HCT116 (cell line): ENCODE data around the gene FOXP2. TPM values are rescaled to one million over a fixed set of nuclear protein-coding genes. Genes with fewer than 3 reads are reported as not detected.

Experiments used
- ATAC-seq: fragments of 200-7000 bp; cut with Tn5 transposase; 2 replicates; pipeline ENCODE4 v1.9.1; 2020; ENCODE audit warnings: mild to moderate bottlenecking, moderate library complexity
- BruUV-seq: library from RNA; stranded (reverse); fragments of 400-500 nt; replicated peaks from 2 replicates; lab custom pipeline; 2021; lab: Mats Ljungman, UMichigan
- CTCF ChIA-PET: fragments of 300-600 bp; sonication (Branson Sonifier 250); formaldehyde crosslinking; loops from one replicate; lab custom pipeline; 2021; ENCODE audit warnings: antibody characterized with exemption; lab: Charles Lee
- POLR2A ChIA-PET: fragments of 300-600, 350-600 bp; sonication (Branson Sonifier 250); formaldehyde crosslinking; loops from one replicate; lab custom pipeline; 2021; ENCODE audit warnings: antibody characterized with exemption; lab: Charles Lee
- RAD21 ChIA-PET, 2 experiments: fragments of 300-600 bp; sonication (Branson Sonifier 250); formaldehyde crosslinking; loops; one replicate each; lab custom pipeline; 2023; ENCODE audit warnings: low total read pairs in 2 of 2; ENCODE audit not compliant: uncharacterized antibody in 2 of 2, unreplicated experiment in 2 of 2, low non-redundant PET in 1 of 2; lab: Charles Lee
- DNase-seq: peaks from one replicate; pipeline ENCODE4 v3.0.0-alpha.2; 2010; ENCODE audit warnings: low read depth, low spot score
- H2AFZ ChIP-seq: fragments of 200-600 bp; shearing (Covaris generic), sonication (generic); 2 replicates; pipeline ENCODE4 v1.6.1; 2017; ENCODE audit warnings: low read depth, mixed run types, mixed read lengths, antibody characterized with exemption, low read length; ENCODE audit not compliant: poor library complexity, severe bottlenecking
- H3K27ac ChIP-seq: 2 replicates; pipeline ENCODE4 v1.5.1; 2012; ENCODE audit warnings: low read depth, low read length
- H3K27me3 ChIP-seq: fragments of 200-600 bp; sonication (generic); 2 replicates; pipeline ENCODE4 v1.6.1; 2016; ENCODE audit warnings: mixed run types, low read length, mixed read lengths; ENCODE audit not compliant: insufficient read depth
- H3K36me3 ChIP-seq, 2 experiments: fragments of 200-500 bp in 1 of 2; fragments of 200-600 bp in 1 of 2; sonication (Bioruptor generic) in 1 of 2; sonication (generic) in 1 of 2; 2 replicates each; pipeline versions ENCODE4 v1.5.1 to v1.6.1; 2014 to 2016; ENCODE audit warnings: low read length in 2 of 2, inconsistent platforms in 1 of 2, mixed read lengths in 1 of 2, mixed run types in 1 of 2; ENCODE audit not compliant: insufficient read depth in 2 of 2, control insufficient read depth in 1 of 2
- H3K4me1 ChIP-seq, 2 experiments: fragments of 200-600 bp in 1 of 2; sonication (generic) in 1 of 2; 2 replicates each; pipeline versions ENCODE4 v1.5.1 to v1.6.1; 2012 to 2017; ENCODE audit warnings: low read length in 2 of 2, inconsistent platforms in 1 of 2, mild to moderate bottlenecking in 1 of 2, mixed read lengths in 1 of 2, mixed run types in 1 of 2, moderate library complexity in 1 of 2; ENCODE audit not compliant: insufficient read depth in 2 of 2, control insufficient read depth in 1 of 2
- H3K4me2 ChIP-seq: fragments of 200-600 bp; sonication (generic); 2 replicates; pipeline ENCODE4 v1.6.1; 2017; ENCODE audit warnings: mixed run types, low read length, mixed read lengths
- H3K4me3 ChIP-seq, 2 experiments: fragments of 200-600 bp in 1 of 2; sonication (generic) in 1 of 2; replicated peaks in 1 of 2; 2 replicates each; pipeline ENCODE4 v1.5.1; 2011 to 2016; ENCODE audit warnings: low read length in 2 of 2, control low read depth in 1 of 2, low read depth in 1 of 2, mild to moderate bottlenecking in 1 of 2, mixed read lengths in 1 of 2, mixed run types in 1 of 2
- H3K79me2 ChIP-seq: fragments of 200-600 bp; sonication (generic); 2 replicates; pipeline ENCODE4 v1.6.1; 2017; ENCODE audit warnings: mild to moderate bottlenecking, mixed run types, low read length, moderate library complexity, mixed read lengths; ENCODE audit not compliant: insufficient read depth
- H3K9ac ChIP-seq: fragments of 200-600 bp; sonication (generic); 2 replicates; pipeline ENCODE4 v1.6.1; 2016; ENCODE audit warnings: low read length, mixed read lengths
- H3K9me2 ChIP-seq: fragments of 200-600 bp; sonication (generic), shearing (Covaris generic); 2 replicates; pipeline ENCODE4 v1.6.1; 2017; ENCODE audit warnings: mixed run types, mild to moderate bottlenecking, moderate library complexity; ENCODE audit not compliant: insufficient read depth
- H3K9me3 ChIP-seq, 2 experiments: fragments of 200-500 bp in 1 of 2; fragments of 200-600 bp in 1 of 2; sonication (Bioruptor generic) in 1 of 2; sonication (generic) in 1 of 2; 2 replicates each; pipeline ENCODE4 v1.6.1; 2014 to 2017; ENCODE audit warnings: low read length in 2 of 2, mixed read lengths in 2 of 2, inconsistent platforms in 1 of 2, low read depth in 1 of 2, mild to moderate bottlenecking in 1 of 2, mixed run types in 1 of 2, moderate library complexity in 1 of 2; ENCODE audit not compliant: control insufficient read depth in 1 of 2, insufficient read depth in 1 of 2
- H4K20me1 ChIP-seq: fragments of 200-600 bp; sonication (generic), shearing (Covaris generic); 2 replicates; pipeline ENCODE4 v1.6.1; 2017; ENCODE audit warnings: mixed run types, mild to moderate bottlenecking, moderate library complexity; ENCODE audit not compliant: insufficient read depth
- CBX3 ChIP-seq: IDR thresholded peaks from 2 replicates; pipeline ENCODE4 v1.6.1; 2012; ENCODE audit warnings: low read depth
- EGR1 ChIP-seq: IDR thresholded peaks from 2 replicates; pipeline ENCODE4 v1.6.1; 2012; ENCODE audit warnings: low read depth
- EZH2phosphoT487 ChIP-seq: fragments of 200-600 bp; IDR thresholded peaks from 2 replicates; pipeline ENCODE4 v1.6.1; 2018; ENCODE audit warnings: antibody characterized with exemption, borderline replicate concordance
- FOSL1 ChIP-seq: IDR thresholded peaks from 2 replicates; pipeline ENCODE4 v1.6.1; 2012; ENCODE audit warnings: low read depth
- JUND ChIP-seq: IDR thresholded peaks from 2 replicates; pipeline ENCODE4 v1.6.1; 2012
- POLR2AphosphoS5 ChIP-seq: IDR thresholded peaks from 2 replicates; pipeline ENCODE4 v1.6.1; 2011; ENCODE audit warnings: mild to moderate bottlenecking, low read depth, low read length, moderate library complexity
- RAD21 ChIP-seq: IDR thresholded peaks from 2 replicates; pipeline ENCODE4 v1.6.1; 2012; ENCODE audit warnings: low read depth, mild to moderate bottlenecking
- SIN3A ChIP-seq: IDR thresholded peaks from 2 replicates; pipeline ENCODE4 v1.6.1; 2012; ENCODE audit warnings: low read depth
- ZFX ChIP-seq: fragments of 450-650 bp; IDR thresholded peaks from 2 replicates; pipeline ENCODE4 v1.6.1; 2017
- intact Hi-C: fragments of 100-400 bp; cut with micrococcal nuclease; formaldehyde crosslinking; loops from 2 replicates; pipeline ENCODE4 v1.10.0; 2022
- total RNA-seq: library from RNA; stranded (reverse); gene quantifications from one replicate; pipeline ENCODE4 v1.2.1, GENCODE V29; 2021; ENCODE audit not compliant: unreplicated experiment
- TF ChIP-seq, protein P1 (sequence below): IDR thresholded peaks from 2 replicates; pipeline ENCODE4 v1.6.1; 2012; ENCODE audit warnings: low read depth
- TF ChIP-seq, protein P2 (sequence below), 3 experiments: fragments of 200-600 bp in 1 of 3; sonication (generic) in 1 of 3; IDR thresholded peaks in 2 of 3; conservative IDR thresholded peaks in 1 of 3; 2 replicates each; pipeline ENCODE4 v1.5.1; 2012 to 2017; ENCODE audit warnings: low read depth in 2 of 3, low read length in 2 of 3, antibody characterized with exemption in 1 of 3, borderline replicate concordance in 1 of 3, control low read depth in 1 of 3, mild to moderate bottlenecking in 1 of 3, mixed read lengths in 1 of 3, mixed run types in 1 of 3, moderate library complexity in 1 of 3; ENCODE audit not compliant: insufficient read depth in 1 of 3

FOXP2 gene
- total RNA-seq, 1 experiment from 2014 or later: 2.5 TPM

DNA sequence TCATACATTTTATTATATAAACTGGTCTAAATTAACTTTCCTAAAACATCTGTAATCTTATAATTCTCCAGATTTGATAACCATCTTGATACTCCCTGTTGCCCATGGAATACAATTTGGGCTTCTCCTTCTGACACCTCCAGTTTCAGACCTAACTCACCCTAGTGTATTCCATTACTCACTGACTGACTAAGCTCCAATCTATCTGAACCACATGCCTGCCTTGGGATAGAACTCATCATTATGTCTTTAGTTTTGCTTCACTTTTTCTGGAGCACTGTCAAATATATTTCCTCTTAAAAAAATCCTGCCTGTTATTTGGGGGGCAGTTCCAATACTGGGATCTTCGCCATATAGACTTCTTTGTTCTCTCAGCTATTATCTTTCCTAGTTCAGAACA lies 4.9 kb upstream of the FOXP2 start:
- ChIA-PET CTCF (no interaction called here), POLR2A (no interaction called here), RAD21 (no interaction called here)
- no peak overlapping the region for H3K4me3 ChIP-seq
- no peak for DNase-seq
- no peak overlapping the region for H3K4me2 ChIP-seq
- no peaks in the 10 kb centered on the region for H3K9me2 ChIP-seq
- H3K36me3 ChIP-seq: no peaks in the 10 kb centered on the region
- H3K9ac ChIP-seq: no peak overlapping the region
- no TSS peak for BruUV-seq
- no peaks in the 10 kb centered on the region for H4K20me1 ChIP-seq
- H2AFZ ChIP-seq: no peak overlapping the region
- TF ChIP-seq, protein P1, sequence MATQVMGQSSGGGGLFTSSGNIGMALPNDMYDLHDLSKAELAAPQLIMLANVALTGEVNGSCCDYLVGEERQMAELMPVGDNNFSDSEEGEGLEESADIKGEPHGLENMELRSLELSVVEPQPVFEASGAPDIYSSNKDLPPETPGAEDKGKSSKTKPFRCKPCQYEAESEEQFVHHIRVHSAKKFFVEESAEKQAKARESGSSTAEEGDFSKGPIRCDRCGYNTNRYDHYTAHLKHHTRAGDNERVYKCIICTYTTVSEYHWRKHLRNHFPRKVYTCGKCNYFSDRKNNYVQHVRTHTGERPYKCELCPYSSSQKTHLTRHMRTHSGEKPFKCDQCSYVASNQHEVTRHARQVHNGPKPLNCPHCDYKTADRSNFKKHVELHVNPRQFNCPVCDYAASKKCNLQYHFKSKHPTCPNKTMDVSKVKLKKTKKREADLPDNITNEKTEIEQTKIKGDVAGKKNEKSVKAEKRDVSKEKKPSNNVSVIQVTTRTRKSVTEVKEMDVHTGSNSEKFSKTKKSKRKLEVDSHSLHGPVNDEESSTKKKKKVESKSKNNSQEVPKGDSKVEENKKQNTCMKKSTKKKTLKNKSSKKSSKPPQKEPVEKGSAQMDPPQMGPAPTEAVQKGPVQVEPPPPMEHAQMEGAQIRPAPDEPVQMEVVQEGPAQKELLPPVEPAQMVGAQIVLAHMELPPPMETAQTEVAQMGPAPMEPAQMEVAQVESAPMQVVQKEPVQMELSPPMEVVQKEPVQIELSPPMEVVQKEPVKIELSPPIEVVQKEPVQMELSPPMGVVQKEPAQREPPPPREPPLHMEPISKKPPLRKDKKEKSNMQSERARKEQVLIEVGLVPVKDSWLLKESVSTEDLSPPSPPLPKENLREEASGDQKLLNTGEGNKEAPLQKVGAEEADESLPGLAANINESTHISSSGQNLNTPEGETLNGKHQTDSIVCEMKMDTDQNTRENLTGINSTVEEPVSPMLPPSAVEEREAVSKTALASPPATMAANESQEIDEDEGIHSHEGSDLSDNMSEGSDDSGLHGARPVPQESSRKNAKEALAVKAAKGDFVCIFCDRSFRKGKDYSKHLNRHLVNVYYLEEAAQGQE: no peak
- no peak for TF ChIP-seq CBX3
- no peak for TF ChIP-seq FOSL1
- no peak for TF ChIP-seq POLR2AphosphoS5
- TF ChIP-seq EZH2phosphoT487: no peak
- no peak for TF ChIP-seq SIN3A
- no peak for TF ChIP-seq ZFX
- no peaks in the 10 kb centered on the region for H3K9me3 ChIP-seq
- no peak overlapping the region for H3K27ac ChIP-seq
- no peaks in the 10 kb centered on the region for H3K27me3 ChIP-seq
- H3K4me1 ChIP-seq: peaks cover 0 to 5% of the 10 kb centered on the region in 2 experiments; a peak in 1 of 4 replicates
- no peak for ATAC-seq
- intact Hi-C loops: loop anchor here (5.0 kb wide), 1 partner anchor 382 kb away; no protein-coding TSS in a partner anchor
- H3K79me2 ChIP-seq: no peaks in the 10 kb centered on the region

DNA sequence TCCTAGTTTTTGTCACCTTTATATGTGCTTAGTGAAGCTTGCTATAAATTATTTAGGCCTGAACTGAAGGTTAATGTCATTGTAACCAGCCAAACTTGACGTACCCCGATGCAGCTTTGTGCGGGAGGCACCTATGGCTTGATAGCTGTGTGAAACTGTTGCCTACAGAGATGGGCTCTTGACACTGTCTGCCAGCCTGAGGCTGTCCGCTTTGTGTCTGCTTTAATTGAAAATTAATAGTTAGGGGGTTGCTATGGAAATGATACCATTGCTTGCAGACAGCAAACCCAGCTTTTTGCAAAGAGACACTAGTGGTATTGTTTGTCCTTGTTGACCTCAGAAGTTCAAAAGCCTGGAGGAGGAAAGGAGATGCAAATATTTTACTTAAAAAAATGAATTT lies 2.1 kb upstream of the FOXP2 start:
- RAD21 ChIA-PET: no interaction called here
- intact Hi-C loops: no loop called here
- BruUV-seq: no TSS peak
- no peak for TF ChIP-seq RAD21
- no peak for TF ChIP-seq EGR1
- TF ChIP-seq SIN3A: no peak
- TF ChIP-seq ZFX: no peak
- TF ChIP-seq, protein P1: no peak
- TF ChIP-seq, protein P2, sequence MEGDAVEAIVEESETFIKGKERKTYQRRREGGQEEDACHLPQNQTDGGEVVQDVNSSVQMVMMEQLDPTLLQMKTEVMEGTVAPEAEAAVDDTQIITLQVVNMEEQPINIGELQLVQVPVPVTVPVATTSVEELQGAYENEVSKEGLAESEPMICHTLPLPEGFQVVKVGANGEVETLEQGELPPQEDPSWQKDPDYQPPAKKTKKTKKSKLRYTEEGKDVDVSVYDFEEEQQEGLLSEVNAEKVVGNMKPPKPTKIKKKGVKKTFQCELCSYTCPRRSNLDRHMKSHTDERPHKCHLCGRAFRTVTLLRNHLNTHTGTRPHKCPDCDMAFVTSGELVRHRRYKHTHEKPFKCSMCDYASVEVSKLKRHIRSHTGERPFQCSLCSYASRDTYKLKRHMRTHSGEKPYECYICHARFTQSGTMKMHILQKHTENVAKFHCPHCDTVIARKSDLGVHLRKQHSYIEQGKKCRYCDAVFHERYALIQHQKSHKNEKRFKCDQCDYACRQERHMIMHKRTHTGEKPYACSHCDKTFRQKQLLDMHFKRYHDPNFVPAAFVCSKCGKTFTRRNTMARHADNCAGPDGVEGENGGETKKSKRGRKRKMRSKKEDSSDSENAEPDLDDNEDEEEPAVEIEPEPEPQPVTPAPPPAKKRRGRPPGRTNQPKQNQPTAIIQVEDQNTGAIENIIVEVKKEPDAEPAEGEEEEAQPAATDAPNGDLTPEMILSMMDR (IDR thresholded peaks at IDR 0.05 in 2 of 3, conservative IDR thresholded peaks at IDR 0.05 in 1 of 3; ENCODE audit: borderline replicate concordance in 1 of 3, insufficient read depth in 1 of 3, low read depth in 2 of 3, low read length in 2 of 3): no peak
- TF ChIP-seq JUND: no peak
- no peak for TF ChIP-seq POLR2AphosphoS5
- TF ChIP-seq EZH2phosphoT487: no peak

More for the DNA sequence above, 2.1 kb upstream of the FOXP2 start:
- ATAC-seq: no peak
- Histone ChIP-seq H4K20me1 (no peaks in the 10 kb centered on the region), H3K9ac (no peak overlapping the region), H3K9me3 (no peaks in the 10 kb centered on the region), H3K4me1 (peaks cover 0 to 5% of the 10 kb centered on the region in 2 experiments; a peak in 1 of 4 replicates), H2AFZ (no peak overlapping the region), H3K4me2 (no peak overlapping the region), H3K27me3 (no peaks in the 10 kb centered on the region), H3K9me2 (no peaks in the 10 kb centered on the region), H3K79me2 (no peaks in the 10 kb centered on the region), H3K4me3 (no peak overlapping the region), H3K36me3 (no peaks in the 10 kb centered on the region), H3K27ac (no peak overlapping the region)
- ChIA-PET CTCF (no interaction called here), POLR2A (no interaction called here)
- DNase-seq: no peak
